ENCODE results near the gene STAT5B. TPM values are rescaled to one million over a fixed set of nuclear protein-coding genes. Genes with fewer than 3 reads are reported as not detected.
A peak's percentile ranks its signal among the peaks of the same experiment; 100 is the strongest.

STAT5B gene
- total and polyA plus RNA-seq, 2 of the 13 experiments (the other 11 are each of a cell fraction or from before 2014, with no cell fraction given), result 21.0 to 42.8 TPM

- TF ChIP-seq HMGXB3 (CRISPR knock-in tag; IDR thresholded peaks at IDR 0.05; ENCODE audit: borderline replicate concordance) (peak; percentile 74; the same call in 1 of the 2 replicates), ZNF512B (CRISPR knock-in tag; IDR thresholded peaks at IDR 0.05; ENCODE audit: borderline replicate concordance) (0 out of 2 replicates have a peak, but pooled peaks have one; percentile 57), ETV6 (CRISPR knock-in tag; conservative IDR thresholded peaks at IDR 0.05) (no peak; the same call in 1 of the 2 replicates), FOXA1 (IDR thresholded peaks at IDR 0.05) (no peak), FOXA1 (CRISPR knock-in tag; IDR thresholded peaks at IDR 0.05) (peak; percentile 35; the same call in 1 of the 2 replicates), ATF6 (CRISPR knock-in tag; conservative IDR thresholded peaks at IDR 0.05) (0 out of 2 replicates have a peak, but pooled peaks have one; percentile 56), ZNF281 (CRISPR knock-in tag; IDR thresholded peaks at IDR 0.05; ENCODE audit: borderline replicate concordance) (peak; percentile 44; the same call in 1 of the 2 replicates), NCOA2 (CRISPR knock-in tag; IDR thresholded peaks at IDR 0.05) (peak; percentile 69), SRSF4 (IDR thresholded peaks at IDR 0.05; ENCODE audit: low read depth, low read length, poor library complexity, severe bottlenecking) (no peak), SP5 (CRISPR knock-in tag; IDR thresholded peaks at IDR 0.05; ENCODE audit: borderline replicate concordance, low read depth) (peak; percentile 81), ZNF441 (CRISPR knock-in tag; IDR thresholded peaks at IDR 0.05; ENCODE audit: borderline replicate concordance) (peak; percentile 92)
Observed at GRCh38 chr17:42311240-42312034, 35.2 kb upstream of the STAT5B start (continued).
